Measurements from ENCODE around the gene EVX1. TPM values are rescaled to one million over a fixed set of nuclear protein-coding genes. Genes with fewer than 3 reads are reported as not detected.

EVX1 gene
- total RNA-seq, 1 experiment from 2014 or later = not detected

DNA sequence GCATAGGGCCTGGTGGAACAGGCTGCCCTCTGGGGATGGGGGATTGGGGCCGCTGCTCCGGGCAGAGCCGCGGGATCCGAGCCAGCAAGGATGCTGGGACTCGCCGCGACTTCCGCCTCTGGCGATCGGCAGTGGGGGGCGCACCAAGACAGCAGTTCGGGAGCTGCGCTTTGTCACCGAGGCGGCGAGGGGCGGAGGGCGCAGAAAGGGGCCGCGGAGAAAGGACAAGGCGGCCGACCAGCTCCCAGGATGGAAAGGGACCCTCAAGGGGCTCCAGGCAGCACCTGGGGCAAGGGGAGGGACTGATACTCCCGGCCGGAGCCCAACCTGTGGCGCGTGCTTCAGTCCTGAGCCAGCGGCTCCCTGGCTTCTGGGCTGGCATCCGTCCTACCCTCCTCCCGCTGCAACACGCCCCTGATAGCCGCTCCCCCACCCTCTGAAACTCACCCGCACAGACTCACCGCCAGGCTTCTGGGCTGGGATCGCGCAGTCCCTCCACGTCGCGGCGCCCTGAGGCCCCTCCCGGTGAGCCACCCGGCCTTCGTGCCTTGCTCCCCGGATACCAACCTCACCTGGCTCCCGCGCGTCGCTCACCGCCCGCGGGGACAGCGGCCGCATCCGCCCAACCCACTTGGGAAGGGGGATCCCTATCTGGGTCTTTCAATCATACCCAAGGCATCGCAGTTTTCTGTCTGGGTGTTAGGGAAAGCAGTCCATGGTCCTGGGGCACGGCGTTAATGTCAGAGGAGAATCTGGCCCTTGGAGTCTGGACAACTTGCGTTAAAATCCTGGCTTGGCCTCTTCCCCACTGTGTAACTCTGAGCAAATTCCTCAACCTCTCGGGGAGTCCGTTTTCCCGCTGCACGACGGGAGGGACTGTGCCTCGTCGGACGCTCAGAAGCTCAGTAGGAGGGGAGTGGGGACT lies 7.0 kb upstream of the EVX1 start:
- peak; percentile 91 for DNase-seq
- H3K27ac Mint-ChIP-seq (ENCODE audit: unreplicated experiment) = peak overlapping the region; percentile 37
- no TSS peak for BruUV-seq (replicated peaks)
- CTCF ChIA-PET = interaction anchor here (0.7 to 2.3 kb wide), 5 partner anchors 39 to 505 kb away, joined by 3 to 9 read pairs (median 4); no protein-coding TSS in a partner anchor
- peak overlapping the region; percentile 84 for H3K4me3 Mint-ChIP-seq (ENCODE audit: low read depth, unreplicated experiment)
- peaks cover 11% of the 10 kb centered on the region for H3K36me3 Mint-ChIP-seq (ENCODE audit: insufficient read depth, unreplicated experiment)
- intact Hi-C loops (cut with micrococcal nuclease; ENCODE audit: unreplicated experiment) = loop anchor here (1.0 kb wide), 1 partner anchor 341 kb away; no protein-coding TSS in a partner anchor
- no peaks in the 10 kb centered on the region for H3K9me3 Mint-ChIP-seq (ENCODE audit: low read depth, unreplicated experiment)
- H3K4me1 Mint-ChIP-seq (ENCODE audit: low read depth, unreplicated experiment) = no peaks in the 10 kb centered on the region
- TF ChIP-seq, protein P1, sequence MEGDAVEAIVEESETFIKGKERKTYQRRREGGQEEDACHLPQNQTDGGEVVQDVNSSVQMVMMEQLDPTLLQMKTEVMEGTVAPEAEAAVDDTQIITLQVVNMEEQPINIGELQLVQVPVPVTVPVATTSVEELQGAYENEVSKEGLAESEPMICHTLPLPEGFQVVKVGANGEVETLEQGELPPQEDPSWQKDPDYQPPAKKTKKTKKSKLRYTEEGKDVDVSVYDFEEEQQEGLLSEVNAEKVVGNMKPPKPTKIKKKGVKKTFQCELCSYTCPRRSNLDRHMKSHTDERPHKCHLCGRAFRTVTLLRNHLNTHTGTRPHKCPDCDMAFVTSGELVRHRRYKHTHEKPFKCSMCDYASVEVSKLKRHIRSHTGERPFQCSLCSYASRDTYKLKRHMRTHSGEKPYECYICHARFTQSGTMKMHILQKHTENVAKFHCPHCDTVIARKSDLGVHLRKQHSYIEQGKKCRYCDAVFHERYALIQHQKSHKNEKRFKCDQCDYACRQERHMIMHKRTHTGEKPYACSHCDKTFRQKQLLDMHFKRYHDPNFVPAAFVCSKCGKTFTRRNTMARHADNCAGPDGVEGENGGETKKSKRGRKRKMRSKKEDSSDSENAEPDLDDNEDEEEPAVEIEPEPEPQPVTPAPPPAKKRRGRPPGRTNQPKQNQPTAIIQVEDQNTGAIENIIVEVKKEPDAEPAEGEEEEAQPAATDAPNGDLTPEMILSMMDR (IDR thresholded peaks at IDR 0.05; ENCODE audit: unreplicated experiment) = peak; percentile 74
- peaks cover 30% of the 10 kb centered on the region for H3K27me3 Mint-ChIP-seq (ENCODE audit: unreplicated experiment)

- Mint-ChIP-seq H3K27ac (ENCODE audit: unreplicated experiment) (no peak overlapping the region), H3K36me3 (ENCODE audit: insufficient read depth, unreplicated experiment) (peaks cover 11% of the 10 kb centered on the region), H3K4me1 (ENCODE audit: low read depth, unreplicated experiment) (no peaks in the 10 kb centered on the region), H3K9me3 (ENCODE audit: low read depth, unreplicated experiment) (no peaks in the 10 kb centered on the region), H3K4me3 (ENCODE audit: low read depth, unreplicated experiment) (no peak overlapping the region), H3K27me3 (ENCODE audit: unreplicated experiment) (peaks cover 52% of the 10 kb centered on the region)
- no TSS peak for BruUV-seq (replicated peaks)
- CTCF ChIA-PET = interaction anchor here (0.6 kb wide), 1 partner anchor 19 kb away, joined by 3 read pairs; no protein-coding TSS in a partner anchor
- intact Hi-C loops (cut with micrococcal nuclease; ENCODE audit: unreplicated experiment) = no loop called here
- no peak for DNase-seq
- TF ChIP-seq, protein P1 (IDR thresholded peaks at IDR 0.05; ENCODE audit: unreplicated experiment) = no peak
Observed at GRCh38 chr7:27237735-27238334, 4.8 kb upstream of the EVX1 start.

DNA sequence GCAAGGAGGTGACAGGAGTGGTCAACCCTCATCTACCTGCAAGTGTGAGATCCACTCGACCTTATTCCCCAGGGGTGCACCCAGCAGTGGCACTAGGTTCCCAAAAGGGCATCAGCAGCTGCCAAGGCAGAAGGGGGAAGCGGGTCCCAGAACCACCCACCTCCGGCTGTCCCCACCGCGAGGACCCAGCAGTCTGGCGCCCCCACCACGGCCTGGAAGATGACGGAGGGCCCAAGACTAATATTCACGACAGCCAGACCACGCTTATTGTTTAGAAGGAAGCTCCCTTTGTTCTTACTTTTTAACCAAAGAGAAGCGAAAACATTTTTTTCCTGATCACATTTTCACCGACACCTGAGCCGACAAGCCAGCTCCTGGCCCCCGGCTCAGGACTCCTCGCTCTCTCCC lies 3.6 kb upstream of the EVX1 start:
- Mint-ChIP-seq H3K9me3 (ENCODE audit: low read depth, unreplicated experiment) (no peaks in the 10 kb centered on the region), H3K27me3 (ENCODE audit: unreplicated experiment) (peaks cover 63% of the 10 kb centered on the region), H3K36me3 (ENCODE audit: insufficient read depth, unreplicated experiment) (peaks cover 16% of the 10 kb centered on the region), H3K4me3 (ENCODE audit: low read depth, unreplicated experiment) (no peak overlapping the region), H3K4me1 (ENCODE audit: low read depth, unreplicated experiment) (no peaks in the 10 kb centered on the region), H3K27ac (ENCODE audit: unreplicated experiment) (no peak overlapping the region)
- TF ChIP-seq, protein P1 (IDR thresholded peaks at IDR 0.05; ENCODE audit: unreplicated experiment) = no peak
- DNase-seq = no peak
- intact Hi-C loops (cut with micrococcal nuclease; ENCODE audit: unreplicated experiment) = no loop called here
- no TSS peak for BruUV-seq (replicated peaks)
- CTCF ChIA-PET = interaction anchor here (0.7 to 1.1 kb wide), 3 partner anchors 43 to 364 kb away, joined by 3 to 4 read pairs (median 3); no protein-coding TSS in a partner anchor

- no peaks in the 10 kb centered on the region for H3K9me3 Mint-ChIP-seq (ENCODE audit: low read depth, unreplicated experiment)
- no peak overlapping the region for H3K27ac Mint-ChIP-seq (ENCODE audit: unreplicated experiment)
- BruUV-seq (replicated peaks) = no TSS peak
- no peaks in the 10 kb centered on the region for H3K4me1 Mint-ChIP-seq (ENCODE audit: low read depth, unreplicated experiment)
- intact Hi-C loops (cut with micrococcal nuclease; ENCODE audit: unreplicated experiment) = loop anchor here (5.0 kb wide), 1 partner anchor 183 kb away; no protein-coding TSS in a partner anchor
- TF ChIP-seq, protein P1 (IDR thresholded peaks at IDR 0.05; ENCODE audit: unreplicated experiment) = no peak
- H3K4me3 Mint-ChIP-seq (ENCODE audit: low read depth, unreplicated experiment) = no peak overlapping the region
- H3K36me3 Mint-ChIP-seq (ENCODE audit: insufficient read depth, unreplicated experiment) = peaks cover 16% of the 10 kb centered on the region
- CTCF ChIA-PET = interaction anchor here (0.6 to 1.1 kb wide), 3 partner anchors 43 to 364 kb away, joined by 3 to 4 read pairs (median 3); no protein-coding TSS in a partner anchor
- H3K27me3 Mint-ChIP-seq (ENCODE audit: unreplicated experiment) = peaks cover 68% of the 10 kb centered on the region
- DNase-seq = no peak
Observed at GRCh38 chr7:27239387-27240014, 3.1 kb upstream of the EVX1 start.

Data from Calu3 (cell line).